ENCODE data around the gene DIAPH1.

DIAPH1 gene

GRCh38 chr5:141506381-141507155, 112.2 kb downstream of the DIAPH1 start:
- DNase-seq (ENCODE audit: low spot score) = no peak

GRCh38 chr5:141504216-141504615, 114.6 kb downstream of the DIAPH1 start:
- no peak for DNase-seq (ENCODE audit: low spot score)

GRCh38 chr5:141503681-141504080, 115.1 kb downstream of the DIAPH1 start:
- DNase-seq (ENCODE audit: low spot score) = no peak

GRCh38 chr5:141501761-141502160, 117.0 kb downstream of the DIAPH1 start:
- DNase-seq (ENCODE audit: low spot score) = no peak

- no peak for DNase-seq (ENCODE audit: low spot score)
Measured at GRCh38 chr5:141496038-141496437, 122.8 kb downstream of the DIAPH1 start.

- DNase-seq (ENCODE audit: low spot score) = no peak
Measured at GRCh38 chr5:141495453-141495811, 123.4 kb downstream of the DIAPH1 start.

- no peak for DNase-seq (ENCODE audit: low spot score)
Measured at GRCh38 chr5:141494761-141495452, 123.9 kb downstream of the DIAPH1 start.

- no peak for DNase-seq (ENCODE audit: low spot score)
Measured at GRCh38 chr5:141493500-141494422, 125.0 kb downstream of the DIAPH1 start.

GRCh38 chr5:141492168-141492885, 126.5 kb downstream of the DIAPH1 start:
- DNase-seq (ENCODE audit: low spot score) = no peak

GRCh38 chr5:141491323-141492167, 127.3 kb downstream of the DIAPH1 start:
- no peak for DNase-seq (ENCODE audit: low spot score)

- DNase-seq (ENCODE audit: low spot score) = no peak
Measured at GRCh38 chr5:141490771-141491170, 128.0 kb downstream of the DIAPH1 start.

GRCh38 chr5:141490271-141490670, 128.5 kb downstream of the DIAPH1 start:
- DNase-seq (ENCODE audit: low spot score) = no peak

- DNase-seq (ENCODE audit: low spot score) = no peak
Measured at GRCh38 chr5:141489841-141490240, 129.0 kb downstream of the DIAPH1 start.

GRCh38 chr5:141488591-141489561, 129.9 kb downstream of the DIAPH1 start, which contains the start of gene PCDHGC5:
Gene PCDHGC5 (plus strand): TSS chr5:141489081. CDS start chr5:141489241, 160 bp downstream.
- peak; percentile 89 for DNase-seq (ENCODE audit: low spot score)

GRCh38 chr5:141487131-141487530, 131.7 kb downstream of the DIAPH1 start:
- DNase-seq (ENCODE audit: low spot score) = no peak

- DNase-seq (ENCODE audit: low spot score) = no peak
Measured at GRCh38 chr5:141486091-141486490, 132.7 kb downstream of the DIAPH1 start.

- DNase-seq (ENCODE audit: low spot score) = no peak
Measured at GRCh38 chr5:141485321-141486055, 133.3 kb downstream of the DIAPH1 start.

- DNase-seq (ENCODE audit: low spot score) = no peak
Measured at GRCh38 chr5:141484641-141485311, 134.0 kb downstream of the DIAPH1 start, which contains the start of gene PCDHGC4. Gene PCDHGC4 (plus strand): TSS chr5:141485030. CDS start chr5:141485174, 144 bp downstream.

Data from GM03348 (cell line).